A673 (cell line): ENCODE results near the gene SMYD3. TPM values are rescaled to one million over a fixed set of nuclear protein-coding genes. Genes with fewer than 3 reads are reported as not detected.

Source experiments
- BruUV-seq: library from RNA; stranded (reverse); fragments of 400-500 nt; replicated peaks from 2 replicates; lab custom pipeline; 2021; lab: Mats Ljungman, UMichigan
- CTCF ChIA-PET: fragments of 300-600 bp; sonication (Branson Sonifier 250); formaldehyde crosslinking; loops from one replicate; lab custom pipeline; 2022; ENCODE audit warnings: antibody characterized with exemption; lab: Charles Lee
- POLR2A ChIA-PET: fragments of 300-600 bp; sonication (Branson Sonifier 250); formaldehyde crosslinking; loops from one replicate; lab custom pipeline; 2022; ENCODE audit warnings: antibody characterized with exemption; ENCODE audit not compliant: low non-redundant PET; lab: Charles Lee
- DNase-seq: peaks from one replicate; pipeline ENCODE4 v3.0.0-alpha.2; 2015; ENCODE audit warnings: low spot score
- H3K27ac ChIP-seq: fragments of 200-600 bp; sonication (generic); 2 replicates; pipeline ENCODE4 v1.5.1; 2016; ENCODE audit warnings: mixed run types, low read depth, mild to moderate bottlenecking, mixed read lengths, antibody characterized with exemption, low read length; ENCODE audit not compliant: poor library complexity, severe bottlenecking
- H3K27me3 ChIP-seq: fragments of 200-600 bp; sonication (generic); replicated peaks from 2 replicates; pipeline ENCODE4 v1.6.1; 2017; ENCODE audit warnings: mixed run types, low read depth, mild to moderate bottlenecking, mixed read lengths, antibody characterized with exemption, low read length; ENCODE audit not compliant: insufficient read depth, poor library complexity
- H3K36me3 ChIP-seq: fragments of 200-600 bp; sonication (generic); 2 replicates; pipeline ENCODE4 v1.6.1; 2016; ENCODE audit warnings: mixed run types, mild to moderate bottlenecking, mixed read lengths, antibody characterized with exemption, low read length; ENCODE audit not compliant: insufficient read depth, poor library complexity, severe bottlenecking
- H3K4me1 ChIP-seq: fragments of 200-600 bp; sonication (generic); 2 replicates; pipeline ENCODE4 v1.6.1; 2017; ENCODE audit warnings: mixed run types, mild to moderate bottlenecking, mixed read lengths, antibody characterized with exemption, low read length; ENCODE audit not compliant: insufficient read depth, poor library complexity, severe bottlenecking
- H3K4me3 ChIP-seq: fragments of 200-600 bp; sonication (generic); 2 replicates; pipeline ENCODE4 v1.5.1; 2016; ENCODE audit warnings: low read depth, mixed run types, mild to moderate bottlenecking, mixed read lengths, low read length; ENCODE audit not compliant: poor library complexity, severe bottlenecking
- H3K9me3 ChIP-seq: fragments of 200-600 bp; sonication (generic); 2 replicates; pipeline ENCODE4 v1.6.1; 2016; ENCODE audit warnings: mixed run types, low read depth, mild to moderate bottlenecking, mixed read lengths, antibody characterized with exemption, low read length; ENCODE audit not compliant: poor library complexity, severe bottlenecking
- CTCF ChIP-seq: fragments of 300-800, 200-600 bp; sonication (generic); conservative IDR thresholded peaks from 2 replicates; pipeline ENCODE4 v1.5.1; 2017; ENCODE audit warnings: low read depth, mild to moderate bottlenecking, antibody characterized with exemption, low read length, moderate library complexity, mixed read lengths
- EZH2 ChIP-seq: fragments of 200-600 bp; sonication (generic); IDR thresholded peaks from 2 replicates; pipeline ENCODE4 v1.6.1; 2017; ENCODE audit warnings: borderline replicate concordance, low read depth, mild to moderate bottlenecking, mixed read lengths, antibody characterized with exemption, low read length; ENCODE audit not compliant: poor library complexity, severe bottlenecking
- intact Hi-C: fragments of 100-400 bp; cut with micrococcal nuclease; formaldehyde crosslinking; loops from one replicate; pipeline ENCODE4 v1.10.0; 2022; ENCODE audit not compliant: unreplicated experiment
- total RNA-seq: library from RNA; stranded (reverse); gene quantifications from 2 replicates; pipeline ENCODE4 v1.2.3, GENCODE V29; 2021

Gene SMYD3
- total RNA-seq, 1 experiment from 2014 or later: 29.0 TPM

- POLR2A ChIA-PET: no interaction called here
- BruUV-seq: no TSS peak
Observed at GRCh38 chr1:246338098-246338497, 169.0 kb downstream of the SMYD3 start.

DNA sequence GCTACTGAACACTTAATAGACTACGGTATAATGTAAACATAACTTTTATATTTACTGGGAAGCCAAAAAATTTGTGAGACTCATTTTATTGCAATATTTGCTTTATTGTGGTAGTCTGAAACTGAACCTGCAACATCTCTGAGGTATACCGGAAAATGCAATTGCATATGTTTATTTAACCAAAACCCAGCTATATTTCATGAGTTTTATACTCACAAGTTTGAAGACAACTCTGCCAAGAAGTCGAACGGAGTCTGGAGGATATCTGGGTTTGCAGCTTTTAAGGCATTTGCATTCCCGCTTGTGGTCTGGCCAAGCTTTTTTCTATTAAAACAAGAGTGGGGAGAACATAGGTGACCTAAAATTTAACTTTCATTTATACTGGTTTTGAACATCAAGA is 171.9 kb downstream of the SMYD3 start:
- intact Hi-C loops: no loop called here
- ChIA-PET CTCF (no interaction called here), POLR2A (no interaction called here)
- Histone ChIP-seq H3K27ac (no peak overlapping the region), H3K4me1 (no peaks in the 10 kb centered on the region), H3K27me3 (no peaks in the 10 kb centered on the region), H3K9me3 (no peaks in the 10 kb centered on the region), H3K36me3 (no peaks in the 10 kb centered on the region), H3K4me3 (no peak overlapping the region)
- DNase-seq: no peak
- no TSS peak for BruUV-seq
- TF ChIP-seq EZH2: no peak
- TF ChIP-seq CTCF: no peak

More at GRCh38 chr1:246338098-246338497, 169.0 kb downstream of the SMYD3 start:
- no peaks in the 10 kb centered on the region for H3K9me3 ChIP-seq
- no peak overlapping the region for H3K4me3 ChIP-seq
- no peak for DNase-seq
- H3K27ac ChIP-seq: no peak overlapping the region
- CTCF ChIA-PET: no interaction called here
- no peaks in the 10 kb centered on the region for H3K27me3 ChIP-seq
- H3K36me3 ChIP-seq: no peaks in the 10 kb centered on the region
- intact Hi-C loops: no loop called here
- TF ChIP-seq CTCF (no peak), EZH2 (no peak)
- no peaks in the 10 kb centered on the region for H3K4me1 ChIP-seq

DNA sequence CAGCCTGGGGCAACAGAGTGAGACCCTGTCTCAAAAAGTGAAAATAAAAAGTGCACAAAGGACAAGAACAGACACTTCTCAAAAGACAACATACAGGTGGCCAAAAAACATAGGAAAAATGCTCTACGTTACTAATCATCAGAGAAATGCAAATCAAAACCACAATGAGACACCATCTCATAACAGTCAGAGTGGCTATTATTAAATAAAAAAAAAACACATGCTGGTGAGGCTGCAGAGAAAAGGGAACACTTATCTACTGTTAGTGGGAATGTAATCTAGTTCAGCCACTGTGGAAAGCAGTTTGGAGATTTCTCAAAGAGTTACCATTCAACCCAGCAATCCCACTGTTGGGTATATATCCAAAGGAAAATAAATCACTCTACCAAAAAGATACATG is 173.2 kb downstream of the SMYD3 start:
- Histone ChIP-seq H3K27ac (no peak overlapping the region), H3K4me1 (no peaks in the 10 kb centered on the region), H3K4me3 (no peak overlapping the region), H3K36me3 (no peaks in the 10 kb centered on the region), H3K27me3 (no peaks in the 10 kb centered on the region), H3K9me3 (no peaks in the 10 kb centered on the region)
- no peak for DNase-seq
- TF ChIP-seq CTCF (no peak), EZH2 (no peak)
- BruUV-seq: no TSS peak
- ChIA-PET CTCF (no interaction called here), POLR2A (no interaction called here)
- intact Hi-C loops: no loop called here
